Neuronal stem cell (in vitro differentiated cells): ENCODE results near the gene ELF3. TPM values are rescaled to one million over a fixed set of nuclear protein-coding genes. Genes with fewer than 3 reads are reported as not detected.
"Not testable (repeated sequence)": the region's sequence is repeated elsewhere in the genome, so short reads cannot be mapped to it uniquely, and the experiment has no call there.

ENCODE experiments used
- DNase-seq: peaks from one replicate; pipeline ENCODE4 v3.0.0-alpha.2; 2013; ENCODE audit warnings: low spot score
- H2AFZ ChIP-seq: one replicate; pipeline ENCODE4 v1.6.1; 2013; ENCODE audit warnings: mild to moderate bottlenecking, low read length, inconsistent platforms
- H2AK5ac ChIP-seq: 2 replicates; pipeline ENCODE4 v1.6.1; 2013; ENCODE audit warnings: low read depth, mild to moderate bottlenecking, inconsistent platforms, low read length, moderate library complexity, mixed read lengths
- H2BK120ac ChIP-seq: 2 replicates; pipeline ENCODE4 v1.6.1; 2013; ENCODE audit warnings: low read depth, mild to moderate bottlenecking, inconsistent platforms, low read length, moderate library complexity, mixed read lengths
- H2BK12ac ChIP-seq: one replicate; pipeline ENCODE4 v1.6.1; 2013; ENCODE audit warnings: low read length, inconsistent platforms
- H2BK15ac ChIP-seq: 2 replicates; pipeline ENCODE4 v1.6.1; 2013; ENCODE audit warnings: mild to moderate bottlenecking, low read length, inconsistent platforms, mixed read lengths
- H2BK5ac ChIP-seq: one replicate; pipeline ENCODE4 v1.6.1; 2013; ENCODE audit warnings: inconsistent platforms, mild to moderate bottlenecking, low read length, moderate library complexity
- H3K14ac ChIP-seq: one replicate; pipeline ENCODE4 v1.6.1; 2013; ENCODE audit warnings: low read length, inconsistent platforms
- H3K18ac ChIP-seq: 2 replicates; pipeline ENCODE4 v1.6.1; 2013; ENCODE audit warnings: low read length, inconsistent platforms
- H3K23ac ChIP-seq: 2 replicates; pipeline ENCODE4 v1.6.1; 2013; ENCODE audit warnings: low read depth, mild to moderate bottlenecking, mixed read lengths, low read length, inconsistent platforms; ENCODE audit not compliant: poor library complexity
- H3K27ac ChIP-seq: replicated peaks from 3 replicates; pipeline ENCODE4 v1.5.1; 2013; ENCODE audit warnings: low read length, inconsistent platforms
- H3K27me3 ChIP-seq, 3 experiments: 2 replicates each; pipeline ENCODE4 v1.6.1; 2013; ENCODE audit warnings: low read length in 3 of 3, mild to moderate bottlenecking in 2 of 3, inconsistent platforms in 1 of 3, low read depth in 1 of 3, mixed read lengths in 1 of 3, moderate library complexity in 1 of 3; ENCODE audit not compliant: control insufficient read depth in 3 of 3, insufficient read depth in 3 of 3
- H3K36me3 ChIP-seq, 2 donors: replicated peaks in 1 of 2; 2 replicates each; pipeline ENCODE4 v1.6.1; 2013; ENCODE audit warnings: low read length in 2 of 2; ENCODE audit not compliant: control insufficient read depth in 2 of 2, insufficient read depth in 2 of 2
- H3K4ac ChIP-seq: 2 replicates; pipeline ENCODE4 v1.6.1; 2013; ENCODE audit warnings: inconsistent platforms, mild to moderate bottlenecking, low read length, moderate library complexity
- H3K4me1 ChIP-seq, 2 donors: 1 replicate in 1 of 2; 2 replicates in 1 of 2; pipeline ENCODE4 v1.6.1; 2013; ENCODE audit warnings: low read length in 2 of 2, low read depth in 1 of 2; ENCODE audit not compliant: control insufficient read depth in 2 of 2, insufficient read depth in 1 of 2
- H3K4me2 ChIP-seq: one replicate; pipeline ENCODE4 v1.6.1; 2013; ENCODE audit warnings: mild to moderate bottlenecking, low read length, inconsistent platforms; ENCODE audit not compliant: insufficient read depth, poor library complexity, severe bottlenecking
- H3K4me3 ChIP-seq, 2 donors: 2 replicates each; pipeline ENCODE4 v1.5.1; 2013; ENCODE audit warnings: low read length in 2 of 2, mild to moderate bottlenecking in 2 of 2, inconsistent platforms in 1 of 2, moderate library complexity in 1 of 2
- H3K79me1 ChIP-seq: one replicate; pipeline ENCODE4 v1.6.1; 2013; ENCODE audit warnings: low read depth, mild to moderate bottlenecking, inconsistent platforms, low read length, moderate library complexity
- H3K9ac ChIP-seq: one replicate; pipeline ENCODE4 v1.6.1; 2013; ENCODE audit warnings: mild to moderate bottlenecking, low read depth, low read length, inconsistent platforms; ENCODE audit not compliant: poor library complexity
- H3K9me3 ChIP-seq, 2 donors: replicated peaks in 1 of 2; 2 replicates each; pipeline versions ENCODE3 to v1.6.1; 2013; ENCODE audit warnings: low read length in 2 of 2, mild to moderate bottlenecking in 2 of 2, inconsistent platforms in 1 of 2, low read depth in 1 of 2, mixed read lengths in 1 of 2, moderate library complexity in 1 of 2; ENCODE audit not compliant: control insufficient read depth in 2 of 2, insufficient read depth in 1 of 2
- H4K8ac ChIP-seq: one replicate; pipeline ENCODE4 v1.6.1; 2013; ENCODE audit warnings: low read depth, mild to moderate bottlenecking, inconsistent platforms, low read length, moderate library complexity
- H4K91ac ChIP-seq: one replicate; pipeline ENCODE4 v1.6.1; 2013; ENCODE audit warnings: low read length, low read depth, mild to moderate bottlenecking, inconsistent platforms; ENCODE audit not compliant: poor library complexity
- WGBS, 2 donors: extraction: QIAGEN DNeasy Blood & Tissue Kit; methylation state at CpG; one replicate each; pipeline ENCODE4 v1.1.7; 2013; ENCODE audit warnings: missing lambda C conversion rate in 2 of 2, mixed read lengths in 1 of 2; ENCODE audit not compliant: insufficient read length in 2 of 2, insufficient replicate concordance in 1 of 2; ENCODE audit errors: extremely low coverage in 2 of 2; 5-methylcytosine and 5-hydroxymethylcytosine counted together
- polyA plus RNA-seq, 2 experiments: library from polyadenylated mRNA; stranded (reverse); fragments of 200-250 nt; gene quantifications; one replicate each; pipeline ENCODE4 v1.2.3, GENCODE V29; 2013

The ELF3 gene
- polyA plus RNA-seq (2013, experiment 1 of 2) = 2.7 TPM
- polyA plus RNA-seq (2013, experiment 2 of 2) = 2.6 TPM

DNA sequence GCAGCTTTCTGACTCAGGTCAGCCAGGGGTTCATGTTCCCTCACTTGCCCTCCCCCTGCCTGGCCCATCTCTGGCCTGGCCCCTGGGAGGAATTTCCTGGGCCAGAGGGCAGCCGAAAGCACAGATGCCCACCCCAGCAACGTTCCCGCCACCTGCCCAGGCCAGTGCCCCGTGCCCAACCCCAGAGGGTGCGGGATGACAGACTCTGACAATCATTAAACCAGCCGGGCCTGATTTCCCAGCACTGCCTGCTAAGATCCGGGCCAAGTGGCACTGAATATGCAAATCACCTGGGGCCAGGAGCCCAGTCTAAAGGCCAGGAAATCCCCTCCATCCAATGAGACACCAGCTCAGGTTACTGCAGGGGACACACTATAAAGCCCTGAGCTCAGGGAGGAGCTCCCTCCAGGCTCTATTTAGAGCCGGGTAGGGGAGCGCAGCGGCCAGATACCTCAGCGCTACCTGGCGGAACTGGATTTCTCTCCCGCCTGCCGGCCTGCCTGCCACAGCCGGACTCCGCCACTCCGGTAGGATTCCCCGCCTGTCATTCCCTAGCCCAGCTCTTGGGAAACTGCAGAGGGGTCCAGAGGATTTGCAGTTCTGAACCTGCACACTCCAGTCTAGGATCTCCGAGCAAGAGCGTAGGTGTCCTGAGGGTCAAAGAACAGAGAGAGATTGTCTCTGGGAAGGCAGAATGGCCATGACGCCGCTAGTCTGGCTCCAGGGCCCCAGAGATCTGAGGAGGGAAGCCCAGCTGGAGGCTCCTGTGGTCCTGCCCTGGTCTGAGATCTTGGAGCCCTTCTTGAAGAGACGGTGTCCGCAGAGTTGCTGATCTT, at the start of gene ELF3:
Gene ELF3 (plus strand): TSS at position 408 of the 836 bp plus-strand sequence. CDS start 550 bp downstream, outside the sequence.
- Histone ChIP-seq H3K36me3 (peaks cover 6 to 16% of the 10 kb centered on the region in 2 donors), H2AK5ac (peak within 1 kb of the TSS; percentile 28), H3K27me3 (peaks cover 0 to 27% (median 0%) of the 10 kb centered on the region in 3 experiments), H3K4me1 (peaks cover 10 to 13% of the 10 kb centered on the region in 2 donors), H4K91ac (no peak within 1 kb of the TSS), H3K4me2 (peak within 1 kb of the TSS; percentile 65), H2BK15ac (peak within 1 kb of the TSS; percentile 33), H2BK12ac (peak within 1 kb of the TSS; percentile 91), H3K27ac (peak within 1 kb of the TSS; percentile 79), H3K9me3 (no peaks in the 10 kb centered on the region), H4K8ac (no peak within 1 kb of the TSS), H3K14ac (no peak within 1 kb of the TSS), H3K79me1 (no peaks in the 10 kb centered on the region), H3K4ac (no peak within 1 kb of the TSS), H3K18ac (peak within 1 kb of the TSS; percentile 91), H3K9ac (peak within 1 kb of the TSS; percentile 1), H3K4me3 (peak within 1 kb of the TSS in 1 of 2 donors; percentile 60), H2BK5ac (peak within 1 kb of the TSS; percentile 49), H2BK120ac (no peak within 1 kb of the TSS), H2AFZ (peak within 1 kb of the TSS; percentile 72), H3K23ac (peak within 1 kb of the TSS; percentile 43)
- peak; percentile 85 for DNase-seq
- no CpG with 5 or more reads among the region's 24 CpGs for WGBS, 2 donors

DNA sequence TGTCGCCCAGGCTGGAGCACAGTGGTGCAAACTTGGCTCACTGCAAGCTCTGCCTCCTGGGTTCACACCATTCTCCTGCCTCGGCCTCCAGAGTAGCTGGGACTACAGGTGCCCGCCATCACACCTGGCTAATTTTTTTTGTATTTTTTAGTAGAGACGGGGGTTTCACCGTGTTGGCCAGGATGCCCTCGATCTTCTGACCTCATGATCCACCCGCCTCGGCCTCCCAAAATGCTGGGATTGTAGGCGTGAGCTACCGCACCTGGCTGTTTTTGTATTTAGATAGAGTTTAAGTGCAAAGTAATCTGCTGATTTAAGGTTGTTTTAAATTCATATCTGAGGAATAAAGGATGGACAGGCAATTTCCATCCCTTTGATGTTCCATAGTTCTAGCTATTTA, 48.0 kb upstream of the ELF3 start:
- not testable (repeated sequence) for DNase-seq, H3K79me1 ChIP-seq, H3K23ac ChIP-seq, H2BK5ac ChIP-seq, H3K4me1 ChIP-seq, H2BK12ac ChIP-seq, H2BK120ac ChIP-seq, H4K8ac ChIP-seq, H2BK15ac ChIP-seq, H3K9me3 ChIP-seq, H3K9ac ChIP-seq, H3K4me3 ChIP-seq, H4K91ac ChIP-seq, H3K14ac ChIP-seq, H3K27ac ChIP-seq, H3K18ac ChIP-seq, H2AFZ ChIP-seq, H3K4ac ChIP-seq, H3K4me2 ChIP-seq, H3K27me3 ChIP-seq, H2AK5ac ChIP-seq
- WGBS, 2 donors = no CpG with 5 or more reads among the region's 10 CpGs
- H3K36me3 ChIP-seq = peaks cover 23 to 89% of the 10 kb centered on the region in 2 donors

DNA sequence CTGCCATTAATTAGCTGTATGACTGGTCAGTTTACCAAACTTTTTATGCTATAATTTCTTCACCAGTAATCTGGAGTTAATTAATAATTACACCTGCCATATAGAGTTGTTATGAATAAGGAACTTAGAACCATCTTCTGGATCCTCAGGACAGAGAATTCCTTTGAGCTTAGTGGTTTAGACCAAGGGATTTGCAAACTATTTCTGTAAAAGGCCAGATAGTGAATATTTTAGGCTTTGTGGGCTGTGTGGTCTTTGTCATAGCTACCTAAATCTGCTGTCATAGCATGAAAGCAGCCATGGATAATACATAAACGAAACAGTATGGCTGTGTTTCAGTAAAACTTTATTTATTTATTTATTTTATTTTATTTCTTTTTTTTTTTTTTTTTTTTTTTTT, 46.1 kb upstream of the ELF3 start:
- Histone ChIP-seq H3K4me3 (no peak overlapping the region), H3K9me3 (no peaks in the 10 kb centered on the region), H3K23ac (no peak overlapping the region), H3K36me3 (peaks cover 14 to 89% of the 10 kb centered on the region in 2 donors), H3K27ac (no peak overlapping the region), H3K9ac (no peak overlapping the region), H2BK15ac (no peak overlapping the region), H3K4me2 (no peak overlapping the region), H3K4me1 (no peaks in the 10 kb centered on the region), H2AK5ac (no peak overlapping the region), H3K14ac (no peak overlapping the region), H3K18ac (no peak overlapping the region), H3K27me3 (no peaks in the 10 kb centered on the region), H2AFZ (no peak overlapping the region), H3K79me1 (peaks cover 1% of the 10 kb centered on the region), H2BK120ac (no peak overlapping the region), H2BK12ac (no peak overlapping the region), H4K91ac (no peak overlapping the region), H3K4ac (no peak overlapping the region), H2BK5ac (no peak overlapping the region), H4K8ac (no peak overlapping the region)
- DNase-seq = no peak
- no CpG with 5 or more reads among the region's 1 CpG for WGBS, 2 donors

DNA sequence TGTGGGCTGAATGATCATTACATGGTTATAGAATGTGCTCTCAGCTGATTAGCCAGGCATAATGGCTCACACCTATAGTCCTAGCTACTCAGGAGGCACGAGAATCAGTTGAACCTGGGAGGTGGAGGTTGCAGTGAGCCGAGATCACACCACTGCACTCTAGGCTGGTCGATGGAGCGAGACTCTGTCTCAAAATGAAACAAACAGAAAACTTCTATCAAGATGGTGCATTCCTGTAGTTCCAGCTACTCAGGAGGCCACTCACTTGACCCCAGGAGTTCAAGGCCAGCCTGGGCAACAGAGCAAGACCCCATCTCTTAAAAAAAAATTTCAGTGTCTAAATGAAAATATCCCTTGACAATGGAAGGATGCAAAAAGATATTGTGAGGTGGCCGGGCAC, 44.2 kb upstream of the ELF3 start:
- Histone ChIP-seq H3K9ac (no peak overlapping the region), H3K9me3 (no peaks in the 10 kb centered on the region), H3K27ac (no peak overlapping the region), H4K91ac (no peak overlapping the region), H3K79me1 (no peaks in the 10 kb centered on the region), H4K8ac (peak overlapping the region; percentile 3), H3K4me2 (no peak overlapping the region), H2AFZ (no peak overlapping the region), H2BK12ac (no peak overlapping the region), H2BK5ac (no peak overlapping the region), H3K36me3 (peaks cover 21 to 90% of the 10 kb centered on the region in 2 donors), H3K23ac (no peak overlapping the region), H3K4me3 (no peak overlapping the region), H2BK15ac (no peak overlapping the region), H3K14ac (no peak overlapping the region), H2AK5ac (no peak overlapping the region), H3K27me3 (no peaks in the 10 kb centered on the region), H3K18ac (no peak overlapping the region), H3K4me1 (no peaks in the 10 kb centered on the region), H2BK120ac (no peak overlapping the region), H3K4ac (no peak overlapping the region)
- DNase-seq = no peak
- WGBS, 2 donors = no CpG with 5 or more reads among the region's 5 CpGs
